Endometrium (tissue), 2 donors: ENCODE measurements around the gene BCAP31.
"Not testable (repeated sequence)": the region's sequence is repeated elsewhere in the genome, so short reads cannot be mapped to it uniquely, and the experiment has no call there.

Experiments
- FAIRE-seq: peaks from 2 replicates; lab custom pipeline; 2012; peaks lifted over from hg19 to GRCh38; lab: Jason Lieb, UNC
- donor health status: control.
- donor health status: control.

BCAP31 gene

GRCh38 chrX:153693216-153694086 lies 30.7 kb downstream of the BCAP31 start:
- no peak for FAIRE-seq

GRCh38 chrX:153692611-153693156 lies 31.5 kb downstream of the BCAP31 start:
- no peak for FAIRE-seq

- no peak for FAIRE-seq
Measured at GRCh38 chrX:153692003-153692402, 32.2 kb downstream of the BCAP31 start.

- FAIRE-seq, result not testable (repeated sequence)
Measured at GRCh38 chrX:153691032-153691827, 33.0 kb downstream of the BCAP31 start.

- no peak for FAIRE-seq
Measured at GRCh38 chrX:153690466-153690865, 33.7 kb downstream of the BCAP31 start.

GRCh38 chrX:153689654-153690465 lies 34.3 kb downstream of the BCAP31 start:
- no peak for FAIRE-seq

GRCh38 chrX:153688911-153689590 lies 35.1 kb downstream of the BCAP31 start:
- FAIRE-seq, result no peak

- no peak for FAIRE-seq
Measured at GRCh38 chrX:153688506-153688905, 35.7 kb downstream of the BCAP31 start.

GRCh38 chrX:153688071-153688470 lies 36.1 kb downstream of the BCAP31 start:
- no peak for FAIRE-seq

- FAIRE-seq, result no peak
Measured at GRCh38 chrX:153687121-153688039, 36.8 kb downstream of the BCAP31 start, which contains the start of gene SLC6A8. Gene SLC6A8, plus strand, starts transcription at chrX:153687926. Its CDS starts 649 bp downstream, at chrX:153688575.

GRCh38 chrX:153686711-153687110 lies 37.5 kb downstream of the BCAP31 start:
- no peak for FAIRE-seq

GRCh38 chrX:153685751-153686696 lies 38.2 kb downstream of the BCAP31 start:
- no peak for FAIRE-seq

- no peak for FAIRE-seq
Measured at GRCh38 chrX:153685156-153685536, 39.0 kb downstream of the BCAP31 start.

GRCh38 chrX:153684467-153685155 lies 39.6 kb downstream of the BCAP31 start:
- no peak for FAIRE-seq

- FAIRE-seq, result not testable (repeated sequence)
Measured at GRCh38 chrX:153683486-153683885, 40.7 kb downstream of the BCAP31 start.

GRCh38 chrX:153681175-153681574 lies 43.0 kb downstream of the BCAP31 start:
- FAIRE-seq, result no peak

GRCh38 chrX:153674219-153674851 lies 49.9 kb downstream of the BCAP31 start:
- no peak for FAIRE-seq
